NOMO-1 (cell line): ENCODE data around the gene IMMP1L.

Experiments
- DNase-seq, 2 experiments: peaks; one replicate each; lab custom pipeline; 2025; ENCODE audit not compliant: unreplicated experiment in 2 of 2; lab: John Stamatoyannopoulos, UW

IMMP1L gene

DNA sequence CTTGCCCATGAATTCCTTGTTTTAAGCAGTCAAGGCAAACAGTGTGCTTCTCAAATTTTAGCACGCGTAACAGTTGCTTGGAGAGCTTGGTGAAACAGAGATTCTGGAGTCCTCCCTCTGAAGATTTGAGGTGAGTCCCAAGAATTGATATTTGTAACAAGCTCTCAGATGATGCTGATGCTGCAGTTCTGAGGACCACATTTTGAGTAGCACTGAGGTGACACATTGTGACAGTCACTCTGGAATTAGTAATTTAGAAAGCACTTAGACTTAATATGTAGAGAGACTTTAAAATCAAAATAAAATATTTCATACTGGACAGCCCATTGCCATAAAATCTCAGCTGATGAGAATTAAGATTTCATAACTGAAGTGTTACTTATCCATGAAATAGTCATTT, 101.2 kb downstream of the IMMP1L start:
- DNase-seq = no peak

DNA sequence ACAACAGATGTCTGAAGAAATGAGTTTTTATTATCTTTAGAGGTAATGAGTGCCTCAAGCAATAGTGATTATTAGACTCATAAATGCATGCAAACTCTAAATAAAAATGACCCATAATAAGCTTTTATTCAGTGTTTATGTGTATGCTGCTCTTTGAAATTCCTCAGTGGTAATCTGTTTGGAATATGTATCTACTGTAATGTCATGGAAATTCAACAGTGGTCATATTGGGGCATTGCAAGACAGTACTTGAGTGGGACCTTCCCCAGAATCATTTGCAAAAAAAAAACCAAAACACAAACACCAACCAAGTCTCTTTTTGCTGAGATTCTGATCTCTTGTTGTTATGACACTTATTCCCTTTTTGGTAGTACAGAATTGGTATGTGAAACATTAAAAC, 104.8 kb downstream of the IMMP1L start:
- DNase-seq = no peak

DNA sequence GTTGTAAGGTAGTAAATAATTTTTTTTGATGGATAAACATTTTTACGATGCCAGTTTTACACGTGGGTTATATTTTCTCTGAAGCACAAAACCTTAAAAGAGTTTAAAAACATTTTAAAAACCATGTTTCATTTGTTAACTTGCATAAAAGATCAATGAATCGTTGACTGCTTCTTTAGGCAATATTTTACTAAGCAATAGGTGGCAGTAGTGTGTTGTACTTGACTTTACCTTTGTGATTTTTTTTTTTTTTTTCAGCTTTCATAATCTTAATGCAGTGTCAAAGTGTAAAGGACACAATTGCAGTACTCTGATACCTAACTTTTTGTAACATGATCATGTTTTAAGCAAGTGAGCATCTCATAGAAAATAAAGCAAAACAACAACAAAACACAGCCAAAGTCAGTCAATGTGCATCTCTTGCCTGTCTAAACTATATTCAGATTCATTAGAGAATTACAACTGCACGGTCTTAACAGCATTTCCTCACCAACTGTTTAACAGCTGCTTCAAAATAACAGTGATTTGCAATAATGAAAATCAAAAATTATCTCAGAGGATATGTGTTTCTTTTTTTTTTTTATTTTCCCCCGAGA, 112.1 kb downstream of the IMMP1L start:
- DNase-seq = peak in 1 of 2 experiments; percentile 1

DNA sequence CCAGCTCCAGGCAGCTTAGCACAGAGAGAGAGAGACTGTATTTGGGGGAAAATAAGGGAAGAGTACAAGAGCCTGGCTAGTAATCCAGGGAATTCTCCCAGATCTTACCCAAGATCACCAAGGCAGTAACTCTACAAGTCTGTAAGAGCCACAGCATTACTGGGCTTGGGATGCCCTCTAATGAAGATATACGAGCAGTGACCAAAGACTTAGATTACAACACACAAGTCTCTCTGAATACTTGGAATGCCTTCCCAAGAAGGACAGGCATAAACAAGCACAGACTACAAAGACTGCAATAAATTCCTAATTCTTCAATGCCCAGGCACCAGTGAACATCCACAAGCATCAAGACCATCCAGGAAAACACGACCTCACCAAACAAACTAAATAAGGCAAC, 122.0 kb downstream of the IMMP1L start:
- no peak for DNase-seq

DNA sequence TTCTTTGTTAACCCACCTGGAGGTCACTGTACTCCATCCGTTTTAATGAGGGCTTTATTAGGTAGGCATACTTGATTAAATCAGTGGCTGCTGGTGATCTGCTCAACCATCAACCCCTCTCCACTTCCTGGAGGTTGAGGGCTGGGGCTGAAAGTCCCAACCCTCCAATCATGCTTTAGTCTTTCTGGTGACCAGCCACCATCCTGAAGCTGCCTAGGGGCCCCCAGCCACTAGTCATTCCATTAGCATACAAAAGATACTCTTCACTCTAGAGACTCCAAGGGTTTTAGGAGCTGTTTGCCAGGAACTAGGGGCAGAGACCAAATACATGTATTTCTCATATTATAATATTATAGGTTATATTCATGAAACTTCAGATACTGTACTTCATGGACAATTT, 126.3 kb downstream of the IMMP1L start:
- no peak for DNase-seq
